Skeletal muscle tissue (tissue), 4 donors: ENCODE measurements around the gene PTPRH. TPM values are rescaled to one million over a fixed set of nuclear protein-coding genes. Genes with fewer than 3 reads are reported as not detected.
"Not testable (repeated sequence)": the region's sequence is repeated elsewhere in the genome, so short reads cannot be mapped to it uniquely, and the experiment has no call there.

Experiments
- H3K27ac ChIP-seq: one replicate; pipeline ENCODE4 v1.7.0; 2013; ENCODE audit warnings: mild to moderate bottlenecking, low read depth, low read length, inconsistent platforms
- H3K27me3 ChIP-seq, 3 donors: one replicate each; pipeline ENCODE4 v1.7.0; 2013; ENCODE audit warnings: low read length in 3 of 3; ENCODE audit not compliant: control insufficient read depth in 3 of 3, insufficient read depth in 3 of 3
- H3K36me3 ChIP-seq, 3 donors: one replicate each; pipeline ENCODE4 v1.7.0; 2013; ENCODE audit warnings: low read length in 3 of 3; ENCODE audit not compliant: control insufficient read depth in 3 of 3, insufficient read depth in 3 of 3
- H3K4me1 ChIP-seq, 3 donors: one replicate each; pipeline ENCODE4 v1.7.0; 2013; ENCODE audit warnings: low read length in 3 of 3, mild to moderate bottlenecking in 3 of 3; ENCODE audit not compliant: control insufficient read depth in 3 of 3, insufficient read depth in 3 of 3
- H3K4me3 ChIP-seq, 3 donors: one replicate each; pipeline ENCODE4 v1.7.0; 2013; ENCODE audit warnings: low read length in 3 of 3
- H3K9ac ChIP-seq, 3 donors: one replicate each; pipeline ENCODE4 v1.7.0; 2013; ENCODE audit warnings: low read length in 3 of 3, mild to moderate bottlenecking in 3 of 3, moderate library complexity in 2 of 3, low read depth in 1 of 3
- H3K9me3 ChIP-seq, 3 donors: one replicate each; pipeline ENCODE4 v1.7.0; 2013; ENCODE audit warnings: low read length in 3 of 3; ENCODE audit not compliant: control insufficient read depth in 3 of 3
- total RNA-seq: library from RNA; depleted of rRNA; stranded (reverse); fragments of >200 nt; gene quantifications from one replicate; pipeline ENCODE4 v1.2.3, GENCODE V29; 2014
- donor health status: Osteomylitis.

Gene PTPRH
- total RNA-seq, 1 donor from 2014 or later = under 0.01 TPM

- Histone ChIP-seq H3K36me3 (peaks cover 19 to 38% (median 34%) of the 10 kb centered on the region in 3 donors), H3K4me1 (no peaks in the 10 kb centered on the region), H3K27ac (no peak overlapping the region), H3K9ac (no peak overlapping the region), H3K4me3 (no peak overlapping the region), H3K27me3 (no peaks in the 10 kb centered on the region), H3K9me3 (no peaks in the 10 kb centered on the region)
Measured at GRCh38 chr19:55226273-55226672, 17.0 kb upstream of the PTPRH start.

- Histone ChIP-seq H3K9me3 (peaks cover 0 to under 1% (median 0%) of the 10 kb centered on the region in 3 donors), H3K9ac (no peak overlapping the region), H3K36me3 (peaks cover 12 to 31% (median 28%) of the 10 kb centered on the region in 3 donors), H3K27ac (no peak overlapping the region), H3K4me3 (no peak overlapping the region), H3K27me3 (no peaks in the 10 kb centered on the region), H3K4me1 (no peaks in the 10 kb centered on the region)
Measured at GRCh38 chr19:55225415-55225958, 16.2 kb upstream of the PTPRH start.

- H3K4me1 ChIP-seq, H3K9me3 ChIP-seq, H3K9ac ChIP-seq, H3K4me3 ChIP-seq, H3K27ac ChIP-seq, H3K27me3 ChIP-seq: not testable (repeated sequence)
- peaks cover 10 to 27% (median 27%) of the 10 kb centered on the region in 3 donors for H3K36me3 ChIP-seq
Measured at GRCh38 chr19:55224679-55225414, 15.5 kb upstream of the PTPRH start.

- no peak overlapping the region for H3K9ac ChIP-seq
- H3K9me3 ChIP-seq = peaks cover 0 to 4% (median 0%) of the 10 kb centered on the region in 3 donors
- no peak overlapping the region for H3K27ac ChIP-seq
- no peaks in the 10 kb centered on the region for H3K27me3 ChIP-seq
- H3K4me3 ChIP-seq = no peak overlapping the region
- H3K36me3 ChIP-seq = peaks cover 7 to 21% (median 20%) of the 10 kb centered on the region in 3 donors
- no peaks in the 10 kb centered on the region for H3K4me1 ChIP-seq
Measured at GRCh38 chr19:55224038-55224665, 14.9 kb upstream of the PTPRH start.

GRCh38 chr19:55223291-55224037, 14.2 kb upstream of the PTPRH start:
- H3K4me1 ChIP-seq = no peaks in the 10 kb centered on the region
- no peaks in the 10 kb centered on the region for H3K27me3 ChIP-seq
- peaks cover 0 to 4% (median 0%) of the 10 kb centered on the region in 3 donors for H3K9me3 ChIP-seq
- no peak overlapping the region for H3K9ac ChIP-seq
- H3K36me3 ChIP-seq = peaks cover 0 to 20% (median 16%) of the 10 kb centered on the region in 3 donors
- H3K4me3 ChIP-seq = no peak overlapping the region
- no peak overlapping the region for H3K27ac ChIP-seq

- Histone ChIP-seq H3K9ac (no peak overlapping the region), H3K4me1 (peaks cover 0 to 10% (median 3%) of the 10 kb centered on the region in 3 donors), H3K27ac (no peak overlapping the region), H3K36me3 (no peaks in the 10 kb centered on the region), H3K27me3 (no peaks in the 10 kb centered on the region), H3K9me3 (peaks cover 0 to 4% (median 0%) of the 10 kb centered on the region in 3 donors), H3K4me3 (no peak overlapping the region)
Measured at GRCh38 chr19:55220525-55220924, 11.2 kb upstream of the PTPRH start.

GRCh38 chr19:55216461-55217198, 7.3 kb upstream of the PTPRH start:
- Histone ChIP-seq H3K9ac (peak overlapping the region in 1 of 3 donors; percentile 20), H3K27ac (peak overlapping the region; percentile 23), H3K27me3 (peaks cover 0 to 13% (median 4%) of the 10 kb centered on the region in 3 donors), H3K4me3 (peak overlapping the region; percentile 54 to 67 (median 63)), H3K9me3 (peaks cover 0 to 6% (median 5%) of the 10 kb centered on the region in 3 donors), H3K36me3 (no peaks in the 10 kb centered on the region), H3K4me1 (peaks cover 0 to 10% (median 3%) of the 10 kb centered on the region in 3 donors)

GRCh38 chr19:55213547-55213946, 4.2 kb upstream of the PTPRH start:
- Histone ChIP-seq H3K4me1 (peaks cover 0 to 10% (median 3%) of the 10 kb centered on the region in 3 donors), H3K36me3 (no peaks in the 10 kb centered on the region), H3K27me3 (peaks cover 0 to 13% (median 4%) of the 10 kb centered on the region in 3 donors), H3K9ac (no peak overlapping the region), H3K4me3 (no peak overlapping the region), H3K27ac (no peak overlapping the region), H3K9me3 (peaks cover 0 to 5% (median 2%) of the 10 kb centered on the region in 3 donors)

- H3K4me1 ChIP-seq = peaks cover 0 to 10% (median 3%) of the 10 kb centered on the region in 3 donors
- no peaks in the 10 kb centered on the region for H3K36me3 ChIP-seq
- no peak overlapping the region for H3K27ac ChIP-seq
- peaks cover 0 to 13% (median 4%) of the 10 kb centered on the region in 3 donors for H3K27me3 ChIP-seq
- H3K9me3 ChIP-seq = peaks cover 0 to 5% (median 2%) of the 10 kb centered on the region in 3 donors
- no peak overlapping the region for H3K9ac ChIP-seq
- no peak overlapping the region for H3K4me3 ChIP-seq
Measured at GRCh38 chr19:55212447-55212846, 3.1 kb upstream of the PTPRH start.
